SKM-1 (cell line): Measurements from ENCODE around the gene STMP1.
"Not testable (repeated sequence)": the region's sequence is repeated elsewhere in the genome, so short reads cannot be mapped to it uniquely, and the experiment has no call there.

Experiments
- DNase-seq: peaks from one replicate; lab custom pipeline; 2025; ENCODE audit not compliant: unreplicated experiment; lab: John Stamatoyannopoulos, UW

Gene STMP1

GRCh38 chr7:135664046-135664589 lies 1.8 kb downstream of the STMP1 start:
- DNase-seq: no peak

DNA sequence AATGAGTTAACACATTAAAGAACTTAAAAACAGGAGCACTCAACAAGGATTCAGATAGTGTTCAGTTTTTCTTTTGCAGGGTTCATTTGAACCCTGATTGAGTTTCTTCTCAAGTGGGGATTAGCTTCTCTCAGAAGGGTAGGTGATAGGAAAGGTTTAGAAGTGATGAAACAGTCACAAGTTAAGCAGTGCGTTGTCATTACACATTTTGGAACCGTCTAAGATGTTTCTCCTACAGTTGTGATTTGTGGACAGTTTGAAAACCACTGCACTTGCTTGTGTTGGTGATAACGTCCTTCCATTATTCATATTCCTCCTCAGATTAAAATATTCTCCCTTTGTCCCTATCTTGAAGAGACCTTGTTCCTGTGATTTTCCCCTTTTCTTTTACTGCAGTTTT lies 2.7 kb downstream of the STMP1 start:
- DNase-seq: no peak

DNA sequence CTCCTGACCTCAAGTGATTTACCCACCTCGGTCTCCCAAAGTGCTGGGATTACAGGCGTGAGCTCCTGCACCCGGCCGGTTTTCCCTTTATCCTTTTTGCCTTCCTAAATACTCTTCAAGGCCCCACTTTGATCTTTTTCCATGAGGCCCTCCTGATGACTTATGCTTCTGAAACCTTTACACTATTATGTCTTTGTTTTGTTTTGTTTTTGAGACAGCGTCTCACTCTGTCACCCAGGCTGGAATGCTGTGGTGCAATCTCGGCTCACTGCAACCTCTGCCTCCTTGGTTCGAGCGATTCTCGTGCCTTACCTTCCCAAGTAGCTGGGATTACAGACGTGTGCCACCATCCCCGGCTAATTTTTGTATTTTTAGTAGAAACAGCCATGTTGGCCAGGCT lies 3.8 kb downstream of the STMP1 start:
- no peak for DNase-seq

DNA sequence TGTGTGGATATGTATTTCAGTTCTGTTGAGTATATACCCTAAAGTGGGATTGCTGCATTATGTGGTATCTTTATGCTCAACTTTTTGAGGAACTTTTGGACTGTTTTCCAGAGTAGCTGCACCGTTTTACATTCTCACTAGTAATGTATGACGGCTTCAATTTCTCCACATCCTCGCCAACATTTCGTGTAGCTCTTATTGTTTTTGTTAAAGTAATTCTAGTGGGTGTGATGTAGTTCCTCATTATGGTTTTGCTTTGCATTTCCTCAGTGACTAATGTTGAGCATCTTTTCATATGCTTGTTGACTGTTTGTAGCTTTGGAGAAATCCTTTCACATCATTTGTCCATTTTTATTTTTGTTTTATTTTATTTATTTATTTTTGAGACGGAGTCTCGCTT lies 4.5 kb downstream of the STMP1 start:
- no peak for DNase-seq

GRCh38 chr7:135667626-135668025 lies 5.3 kb downstream of the STMP1 start:
- DNase-seq: not testable (repeated sequence)

DNA sequence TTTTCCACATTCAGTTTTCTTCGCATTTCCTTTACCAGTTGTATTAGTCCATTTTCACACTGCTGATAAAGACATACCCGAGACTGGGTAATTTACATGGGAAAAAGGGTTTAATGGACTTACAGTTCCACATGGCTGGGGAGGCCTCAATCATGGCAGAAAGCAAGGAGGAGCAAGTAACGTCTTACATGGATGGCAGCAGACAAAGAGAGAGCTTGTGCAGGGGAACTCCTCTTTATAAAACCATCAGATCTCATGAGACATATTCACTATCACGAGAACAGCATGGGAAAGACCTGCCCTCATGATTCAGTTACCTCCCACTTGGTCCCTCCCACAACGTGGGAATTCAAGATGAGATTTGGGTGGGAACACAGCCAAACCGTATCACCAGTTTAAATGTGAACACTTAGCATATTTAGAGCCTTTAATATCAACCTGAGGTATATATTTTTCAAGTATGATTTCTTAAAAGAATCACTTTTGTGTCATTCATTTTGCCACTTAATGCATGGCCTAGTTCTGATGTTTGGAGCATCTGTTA lies 6.6 kb downstream of the STMP1 start:
- DNase-seq: not testable (repeated sequence)

DNA sequence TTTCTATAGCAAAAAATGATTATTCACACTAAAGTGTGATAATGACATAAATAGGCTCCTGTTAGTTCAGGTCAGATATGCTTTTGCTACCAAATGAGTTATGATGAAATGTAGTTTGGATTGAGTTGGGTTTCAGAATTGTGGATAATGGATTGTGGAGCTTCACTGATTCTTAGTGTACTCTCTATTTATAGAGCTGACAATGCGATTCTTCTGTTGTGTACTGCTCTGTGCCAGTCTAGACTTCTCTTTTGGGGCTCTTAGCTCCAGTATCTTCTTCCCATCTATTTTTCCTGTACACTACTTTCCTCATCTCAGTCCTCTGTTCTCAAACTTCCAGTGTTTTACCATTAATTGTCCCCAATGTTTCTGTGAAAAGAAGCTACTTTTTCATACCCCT lies 7.5 kb downstream of the STMP1 start:
- DNase-seq: no peak

DNA sequence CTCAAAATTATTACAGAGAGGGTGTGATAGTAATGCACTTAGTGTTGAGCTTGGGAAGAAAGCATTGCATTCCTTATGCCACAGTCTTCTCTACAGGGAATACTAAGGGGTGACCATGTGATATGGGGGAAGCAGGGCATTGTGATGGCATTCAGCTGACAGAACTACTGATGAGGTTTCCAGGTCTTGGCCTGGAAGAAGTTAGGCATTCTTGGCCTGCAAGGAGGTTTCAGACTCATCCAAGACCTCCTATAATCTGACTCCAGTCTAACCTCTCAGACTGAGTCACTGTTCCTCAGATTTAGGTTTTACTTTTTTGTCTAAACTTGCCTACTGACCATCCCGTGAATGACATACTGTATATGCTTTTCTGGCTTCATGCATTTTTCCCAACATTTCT lies 7.9 kb downstream of the STMP1 start:
- DNase-seq: no peak

- DNase-seq: peak; percentile 20
These were observed 10.4 kb downstream of the STMP1 start for GRCh38 chr7:135672560-135673359.

GRCh38 chr7:135673360-135673706 lies 11.0 kb downstream of the STMP1 start:
- DNase-seq: no peak

DNA sequence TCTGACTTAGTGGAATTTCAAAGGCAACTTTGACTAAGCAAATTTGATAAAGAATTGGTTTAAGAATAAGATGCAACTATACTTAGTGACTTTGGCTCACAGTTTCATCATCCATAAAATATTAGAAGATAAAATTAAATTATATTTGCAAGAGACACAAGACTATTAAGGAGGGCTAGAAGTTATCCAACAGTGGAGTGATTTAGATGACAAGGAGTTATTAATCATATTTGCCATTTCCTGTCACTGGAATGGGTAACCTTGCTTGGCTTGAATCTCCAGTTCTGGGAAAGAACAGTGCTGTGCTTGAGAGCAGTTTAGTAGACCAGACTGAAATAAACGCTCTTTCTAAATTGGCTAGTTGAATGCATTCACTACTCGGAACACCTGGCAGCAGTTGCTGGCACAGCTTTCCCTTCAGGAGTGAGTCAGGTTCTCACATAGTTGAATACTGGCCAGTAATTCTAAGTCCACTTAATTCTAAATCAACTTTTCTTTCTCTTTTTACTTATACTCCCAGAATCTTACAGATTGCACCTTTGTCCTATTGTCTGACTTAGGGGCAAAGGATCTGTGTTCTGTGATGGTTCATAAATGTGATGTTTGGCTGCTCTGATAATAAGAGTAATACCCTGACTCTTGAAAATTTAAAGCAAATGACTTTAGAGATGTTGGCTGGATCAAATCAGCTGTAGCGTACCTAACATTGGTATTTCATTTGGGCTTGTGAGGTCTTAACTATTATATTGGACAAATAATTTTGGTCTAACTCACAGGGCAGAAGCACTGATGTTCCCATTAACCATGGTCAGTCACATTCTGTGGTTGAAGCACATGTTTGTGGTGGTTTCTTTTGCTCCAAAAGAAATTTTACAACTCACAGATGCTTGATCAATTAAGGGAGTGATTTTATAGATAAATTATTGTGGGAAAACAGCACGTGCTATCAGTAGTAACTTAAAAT lies 16.6 kb downstream of the STMP1 start:
- DNase-seq: no peak

DNA sequence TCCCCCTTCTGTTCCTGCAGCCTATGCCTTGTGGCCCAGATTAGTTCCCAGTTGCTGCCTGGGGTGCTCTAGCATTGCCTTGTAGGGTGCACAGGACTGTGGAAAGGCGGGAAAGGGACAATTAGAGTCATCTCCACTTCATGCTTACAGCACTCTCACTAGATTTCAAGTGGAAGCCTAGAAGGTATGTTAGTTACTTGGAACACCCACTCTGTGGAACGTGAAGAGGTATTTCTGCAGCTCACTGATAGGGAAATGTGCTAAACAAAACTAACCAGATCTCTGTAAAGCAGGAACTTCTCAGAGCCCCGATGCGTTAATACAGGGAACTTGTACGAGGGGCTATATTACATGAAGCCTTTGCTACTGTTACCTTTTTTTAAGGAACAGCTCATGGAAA lies 19.4 kb downstream of the STMP1 start:
- DNase-seq: no peak

GRCh38 chr7:135682191-135682590 lies 19.9 kb downstream of the STMP1 start:
- DNase-seq: no peak

- no peak for DNase-seq
These were observed 21.3 kb downstream of the STMP1 start for GRCh38 chr7:135683609-135684008.

GRCh38 chr7:135684136-135684535 lies 21.8 kb downstream of the STMP1 start:
- DNase-seq: no peak

DNA sequence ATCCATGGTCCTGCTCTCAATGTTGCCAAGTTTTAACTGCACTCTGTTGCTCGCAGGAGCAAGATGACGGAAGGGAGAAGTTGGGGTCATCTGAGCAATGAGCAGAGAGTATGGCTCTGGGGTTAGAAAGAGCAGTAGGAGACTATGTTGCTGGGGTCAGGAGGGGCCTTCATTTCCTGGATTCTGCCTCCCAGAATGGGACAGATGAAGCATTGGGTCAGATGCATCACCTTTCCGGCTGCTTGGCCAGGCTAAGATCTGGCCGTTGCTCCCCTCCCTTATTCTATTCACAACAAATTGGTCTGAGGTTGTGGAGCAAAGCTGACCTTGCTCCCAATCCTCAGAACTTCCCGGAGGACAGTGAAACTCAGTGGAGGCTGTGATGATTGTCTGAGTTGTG lies 22.4 kb downstream of the STMP1 start:
- no peak for DNase-seq

GRCh38 chr7:135685306-135686084 lies 23.2 kb downstream of the STMP1 start:
- no peak for DNase-seq

- DNase-seq: no peak
These were observed 25.2 kb downstream of the STMP1 start for GRCh38 chr7:135687466-135687865.

DNA sequence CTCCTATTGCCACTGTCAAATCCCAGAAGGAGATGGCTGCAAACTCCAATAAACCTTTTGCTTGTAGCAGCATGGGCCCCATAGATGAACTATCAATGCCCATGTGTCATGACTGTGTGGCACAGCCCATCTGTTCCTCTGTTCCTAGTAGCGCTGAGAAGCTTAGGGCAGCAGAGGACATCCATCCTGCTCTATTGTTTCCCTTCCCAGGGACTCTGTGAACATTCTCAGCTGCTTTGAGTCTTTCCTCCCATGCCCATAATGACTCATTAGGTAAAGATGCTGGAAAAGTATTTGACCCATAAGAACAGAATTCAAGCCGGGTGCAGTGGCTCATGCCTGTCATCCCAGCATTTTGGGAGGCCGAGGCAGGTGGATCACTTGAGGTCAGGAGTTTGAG lies 28.3 kb downstream of the STMP1 start:
- no peak for DNase-seq

- DNase-seq: no peak
These were observed 29.7 kb downstream of the STMP1 start for GRCh38 chr7:135692055-135692454.

DNA sequence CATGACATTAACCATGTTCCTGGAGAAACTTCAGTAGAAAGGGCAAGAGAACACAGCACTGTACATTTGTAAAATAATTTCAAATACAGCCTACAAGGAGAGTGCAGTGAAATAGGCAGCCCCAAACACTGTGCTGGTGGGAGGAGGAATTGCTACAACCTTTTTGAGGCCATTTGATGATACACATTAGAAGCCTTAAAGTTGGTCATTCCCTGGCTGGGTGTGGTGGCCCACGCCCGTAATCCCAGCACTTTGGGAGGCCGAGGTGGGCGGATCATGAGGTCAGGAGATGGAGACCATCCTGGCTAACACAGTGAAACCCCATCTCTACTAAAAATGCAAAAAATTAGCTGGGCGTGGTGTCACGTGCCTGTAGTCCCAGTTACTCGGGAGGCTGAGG lies 30.3 kb downstream of the STMP1 start:
- not testable (repeated sequence) for DNase-seq
